WERI-Rb-1 (cell line): ENCODE data around the gene TCERG1.

ENCODE experiments used
- DNase-seq: peaks from one replicate; pipeline ENCODE4 v3.0.0-alpha.2; 2020
- H3K27ac ChIP-seq: fragments of 250-450 bp; sonication (Bioruptor Pico); 2 replicates; pipeline ENCODE4 v1.5.1; 2020; ENCODE audit warnings: mild to moderate bottlenecking, moderate library complexity
- H3K27me3 ChIP-seq: fragments of 250-450 bp; sonication (Bioruptor Pico); 2 replicates; pipeline ENCODE4 v1.5.1; 2021; ENCODE audit warnings: mild to moderate bottlenecking, low read depth, moderate library complexity; ENCODE audit not compliant: insufficient read depth, severe bottlenecking
- H3K36me3 ChIP-seq: fragments of 250-450 bp; sonication (Bioruptor Pico); 2 replicates; pipeline ENCODE4 v1.5.1; 2020; ENCODE audit warnings: mild to moderate bottlenecking, moderate library complexity
- H3K4me3 ChIP-seq: 2 replicates; pipeline ENCODE4 v1.5.1; 2011; ENCODE audit warnings: low read depth, mild to moderate bottlenecking, control low read depth, low read length
- H3K9me3 ChIP-seq: fragments of 250-450 bp; sonication (Bioruptor Pico); 2 replicates; pipeline ENCODE4 v1.5.1; 2021; ENCODE audit warnings: mild to moderate bottlenecking, moderate library complexity; ENCODE audit not compliant: severe bottlenecking
- TF ChIP-seq, protein P1 (sequence below): IDR thresholded peaks from 2 replicates; pipeline ENCODE4 v1.5.1; 2011; ENCODE audit warnings: low read depth, mild to moderate bottlenecking, control low read depth, inconsistent platforms, low read length

Gene TCERG1

DNA sequence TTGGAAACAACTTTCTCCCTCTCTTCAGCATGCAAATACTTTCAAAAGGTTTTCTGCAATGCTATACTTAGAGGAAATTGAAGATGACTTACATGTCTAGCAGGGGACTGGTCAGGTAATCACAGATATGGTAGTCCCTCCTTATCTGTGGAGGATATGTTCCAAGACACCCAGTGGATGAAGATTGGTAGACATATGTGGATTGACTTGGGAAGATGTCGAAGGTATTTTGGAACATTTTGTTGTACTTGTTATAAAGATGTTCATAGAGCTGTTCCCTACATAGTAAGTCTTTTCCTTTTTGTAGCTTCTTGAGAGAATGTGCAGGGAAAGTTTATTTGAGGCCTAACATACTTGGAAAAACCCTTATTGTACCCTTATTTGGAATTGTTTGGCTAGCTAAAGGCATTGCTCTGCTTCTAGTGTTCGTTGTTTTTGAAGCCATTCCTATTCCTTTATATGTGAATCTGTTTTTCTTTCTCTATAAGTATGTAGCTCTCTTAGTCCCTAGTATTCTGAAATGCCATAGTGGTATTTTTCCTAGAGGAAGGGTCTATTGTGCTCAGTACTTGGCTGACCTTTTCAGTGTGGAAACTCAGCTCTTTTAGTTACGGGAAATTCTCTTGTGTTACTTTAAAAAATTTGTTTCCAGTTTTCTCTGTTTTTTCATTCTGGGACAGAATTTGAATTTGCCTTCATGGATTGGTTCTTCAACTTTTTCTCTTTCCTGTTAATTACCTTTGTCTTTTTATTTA, 43.1 kb downstream of the TCERG1 start:
- no peaks in the 10 kb centered on the region for H3K9me3 ChIP-seq
- H3K27ac ChIP-seq: no peak overlapping the region
- TF ChIP-seq, protein P1, sequence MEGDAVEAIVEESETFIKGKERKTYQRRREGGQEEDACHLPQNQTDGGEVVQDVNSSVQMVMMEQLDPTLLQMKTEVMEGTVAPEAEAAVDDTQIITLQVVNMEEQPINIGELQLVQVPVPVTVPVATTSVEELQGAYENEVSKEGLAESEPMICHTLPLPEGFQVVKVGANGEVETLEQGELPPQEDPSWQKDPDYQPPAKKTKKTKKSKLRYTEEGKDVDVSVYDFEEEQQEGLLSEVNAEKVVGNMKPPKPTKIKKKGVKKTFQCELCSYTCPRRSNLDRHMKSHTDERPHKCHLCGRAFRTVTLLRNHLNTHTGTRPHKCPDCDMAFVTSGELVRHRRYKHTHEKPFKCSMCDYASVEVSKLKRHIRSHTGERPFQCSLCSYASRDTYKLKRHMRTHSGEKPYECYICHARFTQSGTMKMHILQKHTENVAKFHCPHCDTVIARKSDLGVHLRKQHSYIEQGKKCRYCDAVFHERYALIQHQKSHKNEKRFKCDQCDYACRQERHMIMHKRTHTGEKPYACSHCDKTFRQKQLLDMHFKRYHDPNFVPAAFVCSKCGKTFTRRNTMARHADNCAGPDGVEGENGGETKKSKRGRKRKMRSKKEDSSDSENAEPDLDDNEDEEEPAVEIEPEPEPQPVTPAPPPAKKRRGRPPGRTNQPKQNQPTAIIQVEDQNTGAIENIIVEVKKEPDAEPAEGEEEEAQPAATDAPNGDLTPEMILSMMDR: no peak
- peaks cover 35% of the 10 kb centered on the region for H3K36me3 ChIP-seq
- no peaks in the 10 kb centered on the region for H3K27me3 ChIP-seq
- DNase-seq: no peak
- H3K4me3 ChIP-seq: no peak overlapping the region

DNA sequence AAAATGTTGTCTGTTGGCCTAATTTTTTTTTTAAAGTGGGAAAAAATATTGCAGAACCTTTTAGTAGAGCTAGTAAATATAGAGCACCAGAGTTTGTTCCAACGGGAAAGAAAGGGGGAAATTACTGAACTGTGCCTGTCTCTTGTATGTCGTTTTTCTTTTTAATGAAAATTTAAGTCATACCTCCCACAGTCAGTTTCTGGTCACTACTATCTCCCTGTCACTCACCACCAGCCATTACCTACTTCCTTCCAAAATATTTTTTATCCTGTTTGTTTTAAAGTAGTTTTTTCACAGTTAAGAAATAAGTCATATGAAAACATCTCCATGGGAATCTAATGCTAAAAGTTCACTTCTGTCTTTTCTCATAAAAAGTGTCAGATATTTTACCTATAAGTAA, 47.5 kb downstream of the TCERG1 start:
- Histone ChIP-seq H3K36me3 (peaks cover 46% of the 10 kb centered on the region), H3K9me3 (no peaks in the 10 kb centered on the region), H3K27ac (no peak overlapping the region), H3K4me3 (no peak overlapping the region), H3K27me3 (no peaks in the 10 kb centered on the region)
- DNase-seq: no peak
- TF ChIP-seq, protein P1: no peak

DNA sequence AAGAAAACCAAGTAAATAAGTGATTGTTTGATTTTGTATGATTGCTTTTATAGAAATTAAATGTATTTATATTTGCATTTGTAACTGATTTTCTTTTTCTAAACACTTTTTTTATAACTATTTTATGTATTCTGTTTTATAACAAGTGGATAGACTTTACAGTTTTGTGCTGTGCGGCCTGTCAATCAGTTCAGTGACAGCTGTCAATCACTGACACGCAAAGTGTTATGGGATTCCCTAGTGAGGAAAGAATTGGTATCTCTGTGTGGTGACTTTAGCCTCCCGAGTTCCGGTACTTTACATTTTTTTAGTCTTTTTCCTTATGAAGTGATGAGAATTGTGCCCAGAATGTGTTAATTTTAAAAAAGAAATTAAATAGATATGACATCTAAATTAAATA, 52.5 kb downstream of the TCERG1 start:
- DNase-seq: no peak
- Histone ChIP-seq H3K27ac (no peak overlapping the region), H3K36me3 (peaks cover 61% of the 10 kb centered on the region), H3K9me3 (no peaks in the 10 kb centered on the region), H3K4me3 (no peak overlapping the region), H3K27me3 (no peaks in the 10 kb centered on the region)
- TF ChIP-seq, protein P1: no peak

DNA sequence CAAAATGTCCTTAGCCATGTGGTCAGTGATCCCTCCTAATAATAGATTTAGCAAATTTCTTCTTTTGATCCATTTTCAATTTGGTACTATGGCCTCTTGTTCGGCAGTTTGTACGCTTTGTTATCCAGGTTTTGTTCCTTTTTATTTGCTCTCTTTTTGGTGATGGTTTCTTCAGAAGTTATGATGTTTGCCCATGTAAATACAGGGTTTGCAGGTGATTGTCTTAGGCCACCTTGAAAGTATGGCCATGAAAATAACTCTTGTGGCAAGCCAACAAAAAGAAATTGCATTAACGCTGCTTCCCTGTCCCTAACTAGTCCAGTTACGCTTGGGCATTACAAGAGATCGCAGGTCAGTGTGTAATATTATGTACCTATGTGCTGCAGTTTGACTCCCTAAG, 60.3 kb downstream of the TCERG1 start:
- no peak for DNase-seq
- Histone ChIP-seq H3K27ac (peak overlapping the region; percentile 53), H3K27me3 (no peaks in the 10 kb centered on the region), H3K4me3 (no peak overlapping the region), H3K36me3 (peaks cover 82% of the 10 kb centered on the region), H3K9me3 (no peaks in the 10 kb centered on the region)
- TF ChIP-seq, protein P1: no peak

DNA sequence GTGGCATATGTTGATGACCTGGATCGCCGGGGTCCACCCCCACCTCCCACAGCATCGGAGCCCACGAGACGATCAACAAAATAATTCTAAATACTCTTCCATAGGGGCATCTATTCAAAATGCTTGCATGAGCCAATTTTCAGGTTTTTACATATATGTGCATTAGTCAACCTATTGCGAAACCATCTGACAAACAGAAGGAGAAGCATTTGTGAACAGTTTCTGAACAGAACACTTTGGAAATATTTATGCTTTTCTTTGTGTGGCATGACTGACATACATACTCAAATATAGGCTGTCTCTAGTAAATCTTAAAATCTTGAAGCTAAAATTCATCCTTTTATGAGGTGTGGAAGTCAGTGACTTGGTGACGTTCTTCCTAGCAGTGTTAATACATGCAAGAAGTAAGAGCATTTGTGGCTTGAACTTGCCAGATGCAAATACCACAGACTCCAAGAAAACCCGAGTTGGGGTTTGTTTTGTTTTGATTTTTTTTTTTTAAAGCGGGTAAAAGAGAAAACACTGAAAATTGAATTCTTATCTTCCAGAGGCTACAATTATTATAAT, 63.5 kb downstream of the TCERG1 start:
- TF ChIP-seq, protein P1: no peak
- H3K27ac ChIP-seq: no peak overlapping the region
- DNase-seq: no peak
- H3K9me3 ChIP-seq: no peaks in the 10 kb centered on the region
- no peak overlapping the region for H3K4me3 ChIP-seq
- peaks cover 66% of the 10 kb centered on the region for H3K36me3 ChIP-seq
- H3K27me3 ChIP-seq: no peaks in the 10 kb centered on the region

DNA sequence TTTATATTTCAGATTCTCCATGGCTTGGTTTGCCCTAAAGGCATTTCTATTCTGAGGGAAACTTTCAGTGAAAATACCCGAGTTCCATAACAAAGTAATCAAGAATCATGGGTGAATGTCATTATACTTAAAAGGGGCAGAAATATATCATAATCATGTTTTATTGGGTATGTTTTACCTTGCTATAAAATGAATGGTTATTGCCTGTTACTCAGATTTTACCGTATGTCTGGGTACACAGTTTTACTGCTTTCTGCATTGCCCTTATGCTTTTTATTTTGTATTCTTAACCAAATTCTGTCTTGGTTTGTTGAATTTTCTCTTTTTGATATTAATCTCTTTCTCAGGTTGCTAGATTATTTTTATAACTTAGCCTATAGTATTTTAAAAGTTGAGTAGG, 66.3 kb downstream of the TCERG1 start:
- DNase-seq: no peak
- TF ChIP-seq, protein P1: no peak
- H3K9me3 ChIP-seq: no peaks in the 10 kb centered on the region
- no peak overlapping the region for H3K27ac ChIP-seq
- peaks cover 40% of the 10 kb centered on the region for H3K36me3 ChIP-seq
- no peak overlapping the region for H3K4me3 ChIP-seq
- H3K27me3 ChIP-seq: no peaks in the 10 kb centered on the region
